GM18867 (cell line): ENCODE results near the gene DGCR6L.
"Not testable (repeated sequence)": the region's sequence is repeated elsewhere in the genome, so short reads cannot be mapped to it uniquely, and the experiment has no call there.

Source experiments
- ATAC-seq: cut with Tn5 transposase; IDR thresholded peaks from one replicate; pipeline ENCODE4 v1.9.1; 2021; ENCODE audit warnings: mild to moderate bottlenecking, moderate library complexity; ENCODE audit not compliant: unreplicated experiment

DGCR6L gene

DNA sequence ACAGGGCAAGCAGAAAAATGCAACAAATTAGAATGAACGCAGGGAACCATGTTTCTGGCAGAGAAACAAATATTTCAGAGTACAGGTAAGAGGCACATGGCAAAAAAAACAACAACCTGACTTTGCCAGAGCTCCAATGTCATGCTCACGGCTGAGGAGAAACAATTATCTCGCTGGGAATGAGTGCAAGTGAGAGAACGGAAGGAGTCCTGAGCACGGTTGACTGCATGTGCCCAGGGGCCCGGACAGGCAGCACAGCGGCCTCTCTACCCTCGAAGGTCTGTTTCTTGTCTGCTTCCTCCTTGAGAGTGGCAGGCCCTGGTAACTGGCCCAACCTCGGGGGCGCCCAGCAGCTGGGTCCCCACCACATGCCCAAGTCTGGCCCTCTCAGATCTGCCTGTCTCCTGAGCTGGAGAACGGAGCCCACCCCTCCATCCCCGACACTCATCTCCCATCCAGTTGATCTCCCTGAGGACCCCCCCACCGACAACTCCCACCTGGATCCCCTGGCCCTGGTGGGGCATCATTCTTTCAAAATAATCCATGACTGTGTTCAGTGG lies 27.1 kb downstream of the DGCR6L start:
- no peak for ATAC-seq

DNA sequence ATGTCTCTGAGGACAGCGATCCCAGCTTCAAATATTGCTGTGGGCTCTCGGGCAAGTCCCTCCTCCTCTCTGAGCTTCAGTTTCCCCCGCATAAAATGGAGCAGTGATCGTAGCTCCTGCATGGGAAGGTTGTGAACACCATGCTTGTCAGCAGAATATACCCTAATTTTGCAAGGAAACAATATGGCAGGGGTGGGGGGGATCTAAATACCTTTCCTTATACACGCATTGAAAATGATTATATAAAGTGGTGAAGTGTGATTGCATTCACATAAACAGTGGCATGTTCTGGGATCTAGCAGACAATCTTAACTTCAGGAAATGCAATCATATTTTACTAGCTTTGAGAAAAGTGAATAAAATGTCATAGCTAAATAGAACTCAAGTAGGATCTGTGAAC lies 27.8 kb downstream of the DGCR6L start:
- ATAC-seq = no peak

DNA sequence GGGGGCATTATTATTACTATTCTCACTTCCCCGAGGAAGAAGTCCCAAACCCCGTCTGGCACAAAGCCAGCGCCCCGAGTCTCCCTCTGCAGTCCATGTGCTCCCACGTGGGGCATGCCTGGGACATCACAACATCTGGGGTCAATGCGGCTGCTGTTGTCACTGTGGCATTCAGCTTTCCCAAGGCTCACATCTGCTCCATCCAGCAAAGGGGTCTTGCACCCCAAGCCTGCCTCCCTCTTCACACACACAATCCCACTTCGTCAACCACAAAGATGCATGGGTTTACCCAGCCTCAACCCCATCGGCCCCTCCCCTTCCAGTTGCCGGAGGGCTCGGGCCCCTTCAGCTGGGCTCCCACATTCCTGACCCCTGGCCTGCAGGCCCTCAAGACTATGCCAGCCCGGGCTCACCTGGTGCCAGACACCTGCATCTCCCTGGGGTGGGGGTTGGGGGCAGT lies 28.2 kb downstream of the DGCR6L start:
- ATAC-seq = no peak

DNA sequence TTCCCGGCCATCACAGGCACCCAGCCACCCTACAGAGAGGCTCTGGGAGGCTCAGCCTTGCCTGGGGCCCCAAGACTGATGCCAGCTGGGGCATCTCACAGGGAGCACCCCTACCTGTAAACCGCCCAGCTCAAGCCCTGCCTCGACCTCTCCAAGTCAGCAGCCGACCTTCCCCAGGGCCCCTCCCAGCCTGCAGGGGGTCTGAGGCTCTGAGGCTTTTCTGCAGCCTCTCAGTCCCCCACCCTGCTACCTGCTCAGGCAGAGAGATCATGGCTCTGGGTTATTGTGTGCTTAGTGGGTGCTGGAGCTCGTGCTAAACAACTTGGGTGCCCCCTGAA lies 28.6 kb downstream of the DGCR6L start:
- no peak for ATAC-seq

DNA sequence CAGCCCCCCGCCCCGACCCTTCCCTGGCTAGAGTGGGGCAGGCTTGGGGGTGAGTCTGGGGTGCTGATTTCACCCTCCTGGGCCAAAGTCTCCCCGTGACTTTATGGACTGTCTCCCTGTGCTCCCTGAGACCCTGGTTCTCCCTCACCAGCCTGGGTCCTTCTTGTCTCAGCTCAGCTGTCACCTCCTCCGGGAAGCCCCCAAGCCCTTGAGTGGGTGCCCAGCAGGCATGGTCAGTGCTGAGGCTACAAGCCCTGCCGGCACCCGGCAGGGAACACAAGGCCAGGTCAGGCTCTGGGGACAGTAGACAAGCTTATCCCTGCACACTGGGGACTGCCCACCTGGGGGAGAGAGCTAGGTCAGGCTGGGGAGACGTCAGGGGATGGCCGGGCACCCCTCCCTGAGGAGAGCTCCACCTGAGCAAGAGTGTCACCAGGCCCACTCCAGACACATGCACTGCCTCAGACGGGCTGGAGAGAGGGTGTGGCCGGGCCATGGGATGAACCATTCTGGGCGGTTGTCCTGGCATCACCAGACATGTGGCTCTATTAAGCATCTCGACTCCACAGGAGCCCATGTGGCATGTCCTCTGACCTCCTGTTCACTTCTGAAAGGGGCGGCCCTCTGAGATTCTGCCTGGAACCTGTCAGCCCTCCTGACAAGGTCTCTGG lies 29.1 kb downstream of the DGCR6L start:
- ATAC-seq = no peak

DNA sequence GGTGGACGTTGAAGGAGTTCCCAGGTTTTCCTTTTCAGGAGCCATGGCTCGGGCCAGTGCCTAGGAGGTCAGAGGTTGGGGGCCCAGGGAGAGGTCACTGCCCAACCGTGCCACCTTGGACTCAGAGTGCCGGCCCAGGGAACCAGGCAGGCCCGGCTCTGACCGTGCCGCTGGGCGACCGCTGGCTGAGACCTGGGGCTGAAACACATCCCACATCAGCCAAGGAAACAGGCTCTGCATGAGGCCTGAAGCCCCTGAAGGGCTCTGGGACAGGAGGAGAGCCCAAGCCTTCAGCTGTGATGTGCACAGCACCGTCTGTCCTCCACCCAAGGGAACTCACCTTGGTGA lies 29.8 kb downstream of the DGCR6L start:
- ATAC-seq = no peak

DNA sequence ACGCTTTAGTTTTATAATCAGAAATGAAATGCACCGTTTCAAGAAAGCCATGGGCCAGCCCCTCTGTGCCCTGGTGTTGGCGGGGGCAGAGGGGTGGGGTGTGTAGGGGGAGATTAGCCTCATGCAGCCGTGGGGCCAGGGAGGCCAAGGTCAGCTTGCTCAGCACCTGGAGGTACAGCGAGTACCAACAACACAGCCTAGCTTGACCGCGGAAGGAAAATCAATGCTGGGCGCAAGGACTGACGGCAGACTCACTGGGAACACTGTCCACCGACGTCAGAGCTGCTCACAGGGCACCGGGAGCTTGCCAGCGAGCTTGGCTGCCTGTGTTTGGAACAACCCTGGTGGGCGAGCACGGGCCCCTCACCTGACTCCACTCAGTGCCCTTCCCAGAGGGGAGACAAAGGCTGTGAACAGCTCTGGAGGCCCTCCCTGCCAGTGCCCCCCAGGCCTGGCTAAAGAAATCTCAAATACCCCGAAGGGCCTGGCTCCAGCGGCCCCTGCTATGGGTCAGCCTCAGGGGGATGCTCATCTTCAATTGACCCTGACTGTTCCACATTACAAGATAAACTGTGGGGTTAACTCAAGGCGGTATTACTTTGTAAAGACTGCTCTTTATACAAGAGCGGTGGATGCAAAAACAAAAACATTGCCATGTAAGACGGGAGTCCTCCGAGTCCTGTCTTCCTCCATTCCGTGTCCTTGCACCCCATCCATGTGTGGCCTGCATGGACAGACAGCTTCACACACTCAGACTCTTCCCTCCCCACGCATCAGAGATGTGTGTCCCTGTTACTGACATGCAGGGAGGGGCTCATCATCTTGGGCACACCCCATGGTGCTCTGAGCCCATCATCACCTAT lies 30.4 kb downstream of the DGCR6L start:
- not testable (repeated sequence) for ATAC-seq

DNA sequence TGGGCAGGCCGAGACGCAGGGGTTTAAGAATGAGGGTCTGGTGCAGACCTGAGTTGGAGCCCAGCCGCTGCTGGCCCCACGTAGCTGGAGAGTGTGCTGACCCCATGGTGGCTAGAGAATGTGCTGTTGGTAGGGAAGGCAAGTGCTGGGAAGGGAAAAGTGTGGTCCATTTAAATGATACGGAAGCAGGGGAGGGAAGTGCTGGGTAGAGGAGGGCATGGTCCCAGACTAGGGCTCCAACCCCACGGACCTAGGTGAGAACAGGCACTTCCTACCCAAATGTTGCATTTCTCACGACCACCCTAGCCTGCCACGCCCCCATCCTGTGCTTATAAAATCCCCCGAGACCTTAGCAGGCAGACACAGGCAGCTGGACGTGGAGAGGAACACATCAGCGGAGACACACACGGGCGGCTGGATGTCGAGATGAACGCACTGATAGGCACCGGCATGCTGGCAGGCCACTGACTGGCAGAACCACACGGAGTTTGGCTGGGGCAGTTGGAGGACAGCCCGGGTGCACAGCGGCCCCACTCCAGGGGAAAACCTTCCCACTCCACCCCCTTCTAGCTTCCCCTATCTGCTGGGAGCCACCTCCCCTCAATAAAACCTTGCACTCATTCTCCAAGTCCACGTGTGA lies 33.0 kb downstream of the DGCR6L start:
- not testable (repeated sequence) for ATAC-seq

DNA sequence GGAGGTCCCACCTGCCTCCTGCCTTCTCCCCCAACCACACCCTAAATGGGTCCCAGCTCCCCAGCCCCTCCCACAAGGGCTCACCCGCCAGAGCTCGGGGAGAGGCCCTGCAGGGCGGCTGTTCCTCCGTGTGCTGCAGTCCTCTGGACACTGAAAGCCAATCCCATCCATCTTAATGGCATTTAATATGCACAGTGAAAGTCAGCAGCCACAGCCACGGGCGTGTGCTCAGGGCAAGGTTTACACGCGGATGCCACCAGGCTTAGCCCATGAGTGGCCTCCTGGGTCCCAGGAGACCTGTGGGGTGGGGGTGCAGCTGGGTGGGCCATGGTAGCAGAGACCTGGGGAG lies 33.6 kb downstream of the DGCR6L start:
- not testable (repeated sequence) for ATAC-seq

DNA sequence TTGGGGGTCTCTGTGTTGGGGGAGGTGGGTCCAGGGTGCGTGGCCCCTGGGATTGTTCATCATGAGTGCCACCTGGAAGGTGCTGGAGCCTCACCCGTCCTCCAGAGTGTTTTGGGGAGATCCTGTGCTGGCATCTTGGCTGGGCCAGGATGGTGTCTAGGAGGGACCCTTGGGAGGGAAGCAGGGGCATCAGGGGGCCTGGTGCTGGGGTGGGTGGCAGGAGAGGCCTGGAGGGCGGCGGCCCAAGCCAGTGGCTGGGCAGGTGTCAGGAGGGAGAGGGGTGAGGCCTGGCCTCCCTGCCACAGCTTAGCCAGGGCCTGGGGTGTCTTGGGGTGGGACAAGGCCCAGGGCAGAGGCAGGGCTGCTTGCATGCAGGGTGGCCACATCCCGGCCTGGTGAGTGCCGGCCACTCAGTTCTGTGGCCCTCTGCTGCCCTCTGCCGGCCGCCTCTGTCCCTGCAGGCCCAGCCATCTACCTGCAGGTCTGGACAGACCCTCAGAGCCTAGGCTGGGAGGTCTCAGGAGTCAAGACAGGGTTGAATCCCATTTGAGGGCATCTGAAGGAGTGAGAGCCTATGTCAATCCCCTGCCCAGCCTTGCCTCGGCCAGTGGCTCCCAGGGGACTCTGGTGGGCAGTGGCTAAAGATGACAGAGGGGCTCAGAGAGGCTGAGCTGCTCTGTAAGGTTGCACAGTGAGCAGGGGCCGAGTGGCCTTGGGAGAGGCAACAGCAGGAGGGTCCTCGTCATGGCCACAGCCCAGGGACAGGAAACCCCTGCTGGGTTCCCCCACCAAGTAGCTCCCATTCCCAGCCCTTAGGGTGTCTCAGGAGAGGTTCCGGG lies 34.2 kb downstream of the DGCR6L start:
- ATAC-seq = not testable (repeated sequence)

DNA sequence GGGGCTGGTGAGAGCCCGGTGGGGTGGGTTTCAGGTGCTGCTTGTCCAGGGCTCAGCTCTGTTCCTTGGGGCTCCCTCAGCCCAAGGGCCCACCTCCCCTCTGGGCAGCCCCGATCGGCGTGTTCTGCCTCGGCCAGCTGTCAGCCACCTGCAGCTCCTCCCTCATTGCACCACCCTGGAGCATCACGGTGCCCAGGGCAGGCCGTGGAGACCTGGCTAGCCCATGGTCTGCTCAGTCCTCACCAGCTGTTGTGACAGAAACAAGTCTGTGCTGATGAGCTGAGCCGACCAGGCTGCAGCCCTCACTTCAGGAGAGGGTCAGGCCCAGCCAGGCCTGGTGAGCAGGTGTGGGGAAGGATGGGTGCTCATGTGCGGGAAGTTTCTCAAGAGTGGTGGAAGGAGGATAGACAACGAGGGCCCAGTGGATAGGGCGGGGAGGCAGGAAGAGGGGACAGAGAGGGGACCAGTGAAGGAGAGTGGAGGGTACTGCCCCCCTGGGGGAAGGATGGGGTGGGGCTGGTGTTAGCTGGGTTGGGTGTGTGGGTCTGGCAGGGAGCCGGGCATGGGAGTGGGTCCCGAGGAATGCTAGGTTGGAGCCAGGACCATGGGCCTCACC lies 35.3 kb downstream of the DGCR6L start:
- no peak for ATAC-seq

DNA sequence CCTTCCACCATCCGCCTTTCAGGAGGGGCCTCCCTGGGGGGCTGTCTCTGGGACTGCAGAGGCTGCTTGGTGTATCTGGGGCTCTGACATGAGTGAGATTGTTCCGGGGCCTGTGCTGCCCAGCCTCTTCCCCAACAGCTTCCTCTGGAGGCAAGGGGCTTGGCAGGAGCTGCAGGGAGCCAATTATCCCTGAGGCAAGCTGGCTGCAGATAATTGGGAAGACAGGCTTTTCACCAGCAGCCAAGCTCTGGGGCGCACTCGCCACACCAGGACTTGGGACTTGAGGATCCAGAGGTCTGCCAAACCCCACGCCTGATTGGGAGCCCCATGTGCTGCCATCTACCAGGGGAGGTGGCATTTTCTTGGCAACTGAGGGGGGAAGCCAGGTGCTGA lies 36.2 kb downstream of the DGCR6L start:
- ATAC-seq = no peak

DNA sequence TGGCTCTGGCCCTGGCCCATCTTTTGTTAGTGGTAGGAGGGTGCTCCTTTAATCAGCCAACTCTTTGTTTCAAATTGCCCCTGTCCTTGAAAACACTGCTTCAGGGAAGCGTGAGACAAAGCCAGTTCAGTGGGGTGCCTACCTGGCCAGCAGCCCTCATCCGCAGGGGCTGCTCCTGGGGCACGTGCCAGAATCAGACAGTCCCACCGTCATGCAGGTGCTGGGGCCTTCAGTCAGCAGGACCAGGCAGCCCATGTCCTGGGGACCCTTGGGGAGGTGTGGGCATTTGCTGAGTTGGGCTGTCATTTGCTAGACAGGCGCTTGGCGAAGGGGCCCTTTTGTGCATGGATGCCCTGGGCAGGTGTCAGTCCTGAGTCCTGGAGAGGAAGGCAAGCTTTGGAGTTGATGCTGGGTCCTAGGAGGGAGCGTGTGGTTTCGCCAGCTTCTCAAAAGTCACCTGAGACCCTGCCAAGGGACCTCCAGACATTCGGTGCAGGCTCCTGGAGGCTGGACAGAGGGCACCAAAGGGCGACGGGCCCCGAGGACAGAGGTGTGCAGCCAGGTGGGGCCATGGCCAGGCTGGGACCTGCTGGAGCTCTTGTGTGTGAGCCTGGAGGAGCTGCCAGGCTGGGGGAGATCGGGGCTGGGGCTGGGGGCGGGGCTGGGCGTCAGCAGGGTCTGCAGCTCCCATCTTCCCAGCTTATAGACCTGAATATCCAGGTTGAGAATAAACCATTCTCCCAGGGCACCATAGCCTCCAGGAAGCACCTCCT lies 36.8 kb downstream of the DGCR6L start:
- ATAC-seq = no peak

DNA sequence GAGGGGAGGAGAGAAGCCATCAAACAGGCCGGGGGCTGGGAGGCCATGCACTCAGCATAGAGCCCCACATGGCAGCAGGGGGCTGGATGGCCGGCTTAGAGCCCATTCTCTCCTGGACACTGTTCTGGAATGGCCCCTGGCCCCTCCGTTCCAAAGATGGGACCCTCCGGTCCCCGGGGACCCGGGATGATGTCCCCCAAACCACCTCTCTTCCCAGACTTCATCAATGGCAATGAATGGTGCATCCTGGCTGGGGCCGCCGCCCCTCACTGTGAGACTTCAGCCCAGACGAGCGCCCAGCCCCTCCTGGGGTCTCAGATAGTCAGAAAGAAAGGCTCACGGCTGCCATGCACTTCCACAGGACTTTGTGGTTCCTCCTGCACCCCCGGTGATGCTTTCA lies 38.0 kb downstream of the DGCR6L start:
- ATAC-seq = no peak

DNA sequence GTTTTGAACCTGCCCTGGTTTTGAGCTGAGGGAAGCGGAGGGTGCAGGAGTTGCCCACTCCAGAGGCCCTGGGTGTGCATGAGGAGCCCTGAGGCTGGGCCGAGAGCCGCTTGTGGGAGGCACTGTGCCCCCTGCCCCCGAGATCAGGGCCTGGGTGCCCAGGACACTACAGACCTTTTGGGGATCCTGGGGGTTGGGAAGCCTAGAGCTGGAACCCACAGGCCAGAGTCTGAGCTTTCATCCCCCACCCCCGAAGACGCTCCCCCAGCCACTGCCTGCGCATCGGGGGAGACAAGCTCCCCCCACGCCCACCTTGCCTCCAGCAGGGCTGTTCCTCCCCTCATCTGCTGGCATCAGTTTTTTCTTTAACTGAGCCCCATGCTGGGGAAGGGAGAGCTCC lies 38.4 kb downstream of the DGCR6L start:
- ATAC-seq = not testable (repeated sequence)

DNA sequence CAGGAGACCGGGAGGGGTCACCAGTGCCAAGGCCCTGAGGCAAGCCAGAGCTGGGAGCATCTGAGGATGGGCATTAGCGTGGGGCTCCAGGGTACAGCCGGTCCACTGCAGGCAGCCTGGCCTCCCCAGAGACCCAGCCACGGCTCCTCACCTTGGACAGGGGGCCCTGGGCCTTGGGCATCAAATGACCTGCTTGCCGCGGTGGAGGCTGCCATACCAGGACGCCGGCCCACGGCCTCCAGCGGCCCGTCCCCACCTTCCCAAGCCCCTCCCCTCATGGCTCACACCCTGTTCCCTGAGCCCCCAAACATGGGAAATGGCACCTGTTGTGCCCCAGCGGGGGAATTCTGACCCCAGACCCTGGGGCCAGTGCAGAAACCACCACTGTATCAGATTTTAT lies 39.0 kb downstream of the DGCR6L start:
- ATAC-seq = no peak

DNA sequence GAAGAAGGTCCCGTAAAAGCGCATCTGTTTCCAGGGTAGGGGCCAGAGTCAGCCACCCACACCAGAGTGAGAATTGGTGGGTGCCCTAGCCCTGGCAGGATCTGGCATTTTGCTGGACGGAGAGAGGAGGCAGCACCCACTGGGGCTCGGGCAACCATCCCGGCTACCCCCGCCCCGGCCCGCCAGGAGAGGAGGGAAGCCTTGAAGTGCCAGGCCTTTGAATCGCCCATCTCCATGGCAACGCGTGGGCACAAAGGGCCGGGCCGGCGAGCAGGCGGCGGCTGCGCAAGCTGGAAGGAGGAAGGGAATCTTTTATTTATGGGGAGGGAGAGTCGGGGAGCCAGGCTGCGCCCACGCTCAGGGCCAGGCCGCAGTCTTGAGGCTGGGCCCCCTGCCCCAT lies 39.7 kb downstream of the DGCR6L start:
- ATAC-seq = not testable (repeated sequence)

DNA sequence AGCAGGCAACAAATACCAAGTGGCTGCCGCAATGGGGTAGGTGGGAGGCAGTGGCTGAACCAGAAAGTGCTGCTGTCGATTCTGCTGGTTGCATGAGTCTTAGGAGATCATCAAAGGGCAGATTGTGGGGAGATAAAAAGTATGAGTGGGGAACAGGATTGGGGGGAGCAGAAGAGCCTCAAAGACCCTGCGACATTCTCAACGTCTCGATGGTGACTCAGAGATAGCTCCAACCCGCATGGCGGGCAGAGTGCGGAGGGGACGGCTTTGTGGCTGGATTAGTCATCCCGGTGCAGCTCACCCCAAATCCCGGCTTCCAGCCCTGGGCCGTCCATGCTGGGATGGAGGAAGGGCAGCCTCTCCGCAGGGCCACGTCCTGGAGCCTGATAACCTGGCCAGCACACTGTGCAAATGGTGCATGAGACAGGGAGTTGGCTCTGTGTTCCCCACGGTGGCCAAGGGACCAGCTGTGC lies 40.2 kb downstream of the DGCR6L start:
- ATAC-seq = no peak

DNA sequence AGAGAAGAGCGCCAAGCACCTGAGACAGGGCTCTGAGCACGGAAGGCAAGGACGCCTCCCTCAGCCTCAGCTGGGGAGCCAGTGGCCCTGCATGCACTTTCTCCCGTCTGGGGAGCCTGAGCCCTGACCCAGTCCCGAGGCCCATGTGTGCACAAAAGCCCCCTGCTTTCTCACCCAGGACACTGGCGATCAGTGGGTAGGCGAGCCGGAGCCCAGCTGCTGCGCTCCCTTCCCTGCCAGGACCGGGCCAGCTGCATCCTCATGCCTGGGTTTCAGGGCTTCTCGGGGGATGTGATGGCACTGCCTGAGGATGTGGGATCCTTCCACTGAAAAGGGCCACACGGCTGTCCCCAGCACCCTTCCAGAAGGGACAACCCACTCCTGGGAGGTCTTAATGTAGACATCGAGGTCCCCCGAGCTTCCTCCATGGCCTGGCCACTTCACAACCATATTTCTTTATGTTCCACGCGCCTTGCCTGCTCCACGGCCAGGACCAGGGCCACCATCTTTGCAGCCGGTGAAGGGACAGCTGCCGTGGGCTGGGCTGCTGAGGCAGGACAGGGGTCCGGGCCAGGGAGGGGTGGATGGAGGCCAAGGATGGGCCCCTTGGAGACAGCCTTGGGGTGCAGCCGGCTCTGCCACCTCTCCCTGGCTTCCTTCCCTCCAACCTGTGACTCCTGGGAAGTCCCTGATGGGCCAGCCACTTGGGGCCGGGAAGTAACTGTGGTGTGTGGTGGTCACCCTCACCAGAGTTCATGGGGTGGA lies 41.0 kb downstream of the DGCR6L start:
- ATAC-seq = not testable (repeated sequence)
